UCSD-AML1 (cell line): ENCODE data around the gene GPR12.

Source experiments
- DNase-seq: peaks from one replicate; lab custom pipeline; 2025; ENCODE audit not compliant: unreplicated experiment; lab: John Stamatoyannopoulos, UW

Gene GPR12

DNA sequence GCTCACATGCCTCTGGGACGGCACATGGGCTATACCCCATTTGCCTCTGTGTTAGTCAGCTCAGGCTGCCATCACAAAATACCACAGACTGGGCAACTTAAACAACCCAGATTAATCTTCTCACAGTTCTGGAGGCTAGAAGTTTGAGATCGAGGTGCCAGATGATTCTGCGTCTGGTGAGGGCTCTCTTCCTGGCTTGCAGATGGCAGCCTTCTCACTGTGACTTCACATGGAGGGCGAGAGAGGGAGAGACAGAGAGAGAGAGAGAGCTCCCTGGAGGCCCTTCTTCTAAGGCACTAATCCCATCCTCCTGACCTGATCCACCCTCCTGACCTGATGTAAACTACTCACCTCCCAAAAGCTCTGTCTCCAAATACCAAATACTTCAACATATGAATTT lies 55.0 kb downstream of the GPR12 start:
- DNase-seq: no peak
